Epithelial cell of esophagus (primary cell): ENCODE measurements around the gene DCBLD2.

Experiments used
- DNase-seq: peaks from one replicate; pipeline ENCODE4 v3.0.0; 2010; ENCODE audit warnings: low read depth
- H3K4me3 ChIP-seq: 2 replicates; pipeline ENCODE4 v1.5.1; 2011; ENCODE audit warnings: mild to moderate bottlenecking, low read length, control low read depth
- CTCF ChIP-seq: IDR thresholded peaks from 2 replicates; pipeline ENCODE4 v1.5.1; 2011; ENCODE audit warnings: low read depth, mild to moderate bottlenecking, low read length, control low read depth, inconsistent platforms; ENCODE audit not compliant: insufficient read depth; ENCODE audit errors: missing control alignments

Gene DCBLD2

GRCh38 chr3:98763819-98764418, 137.6 kb downstream of the DCBLD2 start:
- no peak for TF ChIP-seq CTCF
- H3K4me3 ChIP-seq, result no peak overlapping the region
- DNase-seq, result no peak

- TF ChIP-seq CTCF, result no peak
- peak; percentile 49 for DNase-seq
- H3K4me3 ChIP-seq, result no peak within 1 kb of the TSS
Measured at GRCh38 chr3:98763076-98763475, 138.4 kb downstream of the DCBLD2 start, which contains the start of gene ST3GAL6. ST3GAL6 (plus strand) TSS chr3:98763340; CDS start chr3:98768441, 5,101 bp downstream.

GRCh38 chr3:98761643-98762229, 139.8 kb downstream of the DCBLD2 start:
- no peak for TF ChIP-seq CTCF
- no peak for DNase-seq

GRCh38 chr3:98759629-98760028, 141.9 kb downstream of the DCBLD2 start:
- no peak for DNase-seq
- no peak overlapping the region for H3K4me3 ChIP-seq
- TF ChIP-seq CTCF, result no peak

More at GRCh38 chr3:98761643-98762229, 139.8 kb downstream of the DCBLD2 start:
- no peak overlapping the region for H3K4me3 ChIP-seq

GRCh38 chr3:98755601-98756000, 145.9 kb downstream of the DCBLD2 start:
- DNase-seq, result no peak

GRCh38 chr3:98754483-98754882, 147.0 kb downstream of the DCBLD2 start:
- no peak for DNase-seq
- H3K4me3 ChIP-seq, result no peak overlapping the region
- TF ChIP-seq CTCF, result no peak

More at GRCh38 chr3:98755601-98756000, 145.9 kb downstream of the DCBLD2 start:
- no peak for TF ChIP-seq CTCF
- H3K4me3 ChIP-seq, result no peak overlapping the region
